Small intestine (tissue), 7 donors: ENCODE results near the gene RECQL5. TPM values are rescaled to one million over a fixed set of nuclear protein-coding genes. Genes with fewer than 3 reads are reported as not detected.

Experiments
- DNase-seq, 2 donors: peaks; one replicate each; pipeline versions ENCODE4 v3.0.0 to v3.0.0-alpha.2; 2013
- FAIRE-seq: peaks from 2 replicates; lab custom pipeline; 2012; peaks lifted over from hg19 to GRCh38; lab: Jason Lieb, UNC
- H3K27ac ChIP-seq, 3 donors: one replicate each; pipeline ENCODE4 v1.5.1; 2013; ENCODE audit warnings: low read length in 2 of 3, mild to moderate bottlenecking in 2 of 3, control low read depth in 1 of 3, inconsistent platforms in 1 of 3, low read depth in 1 of 3, moderate library complexity in 1 of 3
- H3K27me3 ChIP-seq, 3 donors: one replicate each; pipeline ENCODE4 v1.6.1; 2013; ENCODE audit warnings: low read length in 3 of 3, inconsistent platforms in 1 of 3; ENCODE audit not compliant: control insufficient read depth in 3 of 3, insufficient read depth in 3 of 3
- H3K36me3 ChIP-seq, 3 donors: one replicate each; pipeline ENCODE4 v1.6.1; 2013; ENCODE audit warnings: low read length in 3 of 3, inconsistent platforms in 1 of 3, low read depth in 1 of 3, mild to moderate bottlenecking in 1 of 3, moderate library complexity in 1 of 3; ENCODE audit not compliant: control insufficient read depth in 3 of 3, insufficient read depth in 2 of 3
- H3K4me1 ChIP-seq, 3 donors: one replicate each; pipeline ENCODE4 v1.6.1; 2013; ENCODE audit warnings: low read length in 2 of 3, inconsistent platforms in 1 of 3, low read depth in 1 of 3, mild to moderate bottlenecking in 1 of 3, moderate library complexity in 1 of 3; ENCODE audit not compliant: control insufficient read depth in 3 of 3, insufficient read depth in 2 of 3
- H3K4me3 ChIP-seq, 3 donors: one replicate each; pipeline ENCODE4 v1.5.1; 2013; ENCODE audit warnings: low read length in 3 of 3, control low read depth in 1 of 3, inconsistent platforms in 1 of 3, low read depth in 1 of 3, mild to moderate bottlenecking in 1 of 3, moderate library complexity in 1 of 3
- H3K9me3 ChIP-seq, 2 donors: one replicate each; pipeline ENCODE4 v1.6.1; 2013; ENCODE audit warnings: low read depth in 1 of 2, low read length in 1 of 2; ENCODE audit not compliant: control insufficient read depth in 2 of 2, insufficient read depth in 1 of 2
- WGBS, 3 donors: extraction: QIAGEN DNeasy Blood & Tissue Kit; methylation state at CpG; one replicate each; pipeline ENCODE4 v1.1.7; 2013; 5-methylcytosine and 5-hydroxymethylcytosine counted together
- polyA plus RNA-seq, 4 donors: library from polyadenylated mRNA; stranded (reverse) in 3 of 4; unstranded in 1 of 4; fragments of 200-250 nt in 3 of 4; fragments of 120-200 nt in 1 of 4; gene quantifications; one replicate each; pipeline versions ENCODE4 v1.2.1 to v1.2.3, GENCODE V29; 2013
- donor health status: healthy with polysubstance abuse.
- donor health status: control.
- donor health status: control.
- donor health status: Bipolar disorder and iron deficiency.
- donor health status: healthy.

The RECQL5 gene
- polyA plus RNA-seq, 4 donors, result 14.6 to 41.2 (median 17.9) TPM

DNA sequence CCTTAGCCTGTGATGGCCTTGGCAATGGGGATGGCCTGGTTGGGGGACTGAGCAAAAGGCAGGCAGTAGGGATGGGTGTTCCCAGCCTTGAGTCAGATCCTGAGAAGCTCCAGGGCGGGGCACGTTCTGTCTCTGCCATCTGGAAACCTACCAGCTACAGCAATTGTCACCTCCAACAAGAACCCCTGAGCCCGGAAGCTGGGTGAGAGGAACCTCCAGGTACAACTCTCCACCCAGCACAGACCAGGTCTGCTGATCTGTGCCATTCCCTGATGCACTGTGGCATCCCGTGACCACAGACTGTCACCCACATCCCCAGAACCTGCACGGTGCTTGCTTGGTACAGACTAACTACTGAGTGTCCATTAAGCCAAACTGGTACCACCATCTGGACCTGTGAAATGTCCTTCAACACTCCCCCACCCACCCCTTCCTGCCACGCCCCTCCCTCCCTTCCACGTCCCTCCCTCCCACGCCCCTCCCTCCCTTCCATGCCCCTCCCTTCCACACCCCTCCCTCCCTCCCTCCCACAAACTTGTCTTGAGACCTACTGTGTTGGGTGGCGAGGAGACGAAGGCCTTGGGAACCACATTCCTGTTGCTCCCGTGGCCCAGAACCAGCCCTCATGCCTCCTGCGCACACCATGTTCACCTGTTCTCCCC, 62.8 kb downstream of the RECQL5 start:
- no peak for FAIRE-seq
- peak overlapping the region in 2 of 3 donors; percentile 41 to 42 for H3K27ac ChIP-seq
- H3K4me1 ChIP-seq, result peaks cover 3 to 35% (median 9%) of the 10 kb centered on the region in 3 donors
- peaks cover 0 to 37% (median 0%) of the 10 kb centered on the region in 3 donors for H3K36me3 ChIP-seq
- WGBS, 3 donors, result 58 to 74% (median 64%) methylated on average over 12 of the region's 12 CpGs
- H3K9me3 ChIP-seq, result peaks cover 0 to 5% of the 10 kb centered on the region in 2 donors
- no peak overlapping the region for H3K4me3 ChIP-seq
- DNase-seq, result peak in 1 of 2 donors; percentile 63
- no peaks in the 10 kb centered on the region for H3K27me3 ChIP-seq

DNA sequence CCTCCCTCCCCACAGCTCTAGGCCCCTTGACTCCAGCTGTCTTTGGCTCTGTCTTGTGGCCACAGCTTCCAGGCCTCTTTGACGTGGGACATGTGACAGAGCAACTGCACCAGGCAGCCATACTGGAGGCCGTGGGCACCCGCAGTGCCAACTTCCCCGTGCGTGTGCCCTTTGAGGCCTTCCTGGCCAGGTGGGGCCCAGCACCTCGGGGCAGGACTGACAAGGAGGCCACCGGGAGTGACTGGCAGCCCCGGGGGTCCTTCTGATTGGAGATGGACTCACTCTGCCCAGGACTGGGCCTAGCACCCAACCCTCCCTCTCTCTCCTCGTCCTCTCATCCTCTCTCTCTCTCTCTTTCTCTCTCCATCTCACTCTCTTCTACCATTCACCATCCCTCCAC, 63.8 kb downstream of the RECQL5 start:
- FAIRE-seq (no peak), DNase-seq (no peak)
- H3K9me3 ChIP-seq, result peaks cover 0 to 5% of the 10 kb centered on the region in 2 donors
- no peaks in the 10 kb centered on the region for H3K27me3 ChIP-seq
- peak overlapping the region in 1 of 3 donors; percentile 50 for H3K27ac ChIP-seq
- no peak overlapping the region for H3K4me3 ChIP-seq
- H3K4me1 ChIP-seq, result peaks cover 3 to 27% (median 9%) of the 10 kb centered on the region in 3 donors
- peaks cover 0 to 37% (median 0%) of the 10 kb centered on the region in 3 donors for H3K36me3 ChIP-seq
- WGBS, 3 donors, result 75 to 81% (median 81%) methylated on average over 7 to 9 of the region's 9 CpGs

DNA sequence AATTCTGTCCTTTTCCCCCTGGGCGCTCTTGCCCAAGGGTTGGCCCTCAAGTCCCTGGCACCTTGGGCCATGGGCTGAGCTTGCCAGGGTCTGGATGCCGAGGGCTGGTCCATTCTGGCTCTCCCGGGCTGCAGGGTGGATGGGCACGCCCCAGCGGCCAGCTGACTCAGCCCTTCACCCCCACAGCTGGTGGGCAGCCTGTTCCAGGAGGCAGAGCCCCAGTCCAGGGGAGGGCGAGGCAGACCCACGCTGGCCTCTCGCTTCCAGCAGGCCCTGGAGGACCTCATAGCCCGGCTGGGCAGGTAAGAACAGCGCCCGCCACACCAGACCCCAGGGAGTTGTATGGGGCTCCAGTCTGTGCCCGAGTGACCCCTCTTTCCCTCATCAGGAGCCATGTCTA, 64.3 kb downstream of the RECQL5 start:
- FAIRE-seq (no peak), DNase-seq (no peak)
- no peaks in the 10 kb centered on the region for H3K27me3 ChIP-seq
- no peak overlapping the region for H3K27ac ChIP-seq
- H3K4me3 ChIP-seq, result no peak overlapping the region
- H3K36me3 ChIP-seq, result peaks cover 0 to 37% (median 0%) of the 10 kb centered on the region in 3 donors
- 85 to 94% (median 90%) methylated on average over 9 to 12 of the region's 12 CpGs for WGBS, 3 donors
- H3K9me3 ChIP-seq, result peaks cover 0 to 5% of the 10 kb centered on the region in 2 donors
- H3K4me1 ChIP-seq, result peaks cover 3 to 24% (median 9%) of the 10 kb centered on the region in 3 donors

- FAIRE-seq, result no peak
These were observed 65.6 kb downstream of the RECQL5 start for GRCh38 chr17:75601057-75601987.

DNA sequence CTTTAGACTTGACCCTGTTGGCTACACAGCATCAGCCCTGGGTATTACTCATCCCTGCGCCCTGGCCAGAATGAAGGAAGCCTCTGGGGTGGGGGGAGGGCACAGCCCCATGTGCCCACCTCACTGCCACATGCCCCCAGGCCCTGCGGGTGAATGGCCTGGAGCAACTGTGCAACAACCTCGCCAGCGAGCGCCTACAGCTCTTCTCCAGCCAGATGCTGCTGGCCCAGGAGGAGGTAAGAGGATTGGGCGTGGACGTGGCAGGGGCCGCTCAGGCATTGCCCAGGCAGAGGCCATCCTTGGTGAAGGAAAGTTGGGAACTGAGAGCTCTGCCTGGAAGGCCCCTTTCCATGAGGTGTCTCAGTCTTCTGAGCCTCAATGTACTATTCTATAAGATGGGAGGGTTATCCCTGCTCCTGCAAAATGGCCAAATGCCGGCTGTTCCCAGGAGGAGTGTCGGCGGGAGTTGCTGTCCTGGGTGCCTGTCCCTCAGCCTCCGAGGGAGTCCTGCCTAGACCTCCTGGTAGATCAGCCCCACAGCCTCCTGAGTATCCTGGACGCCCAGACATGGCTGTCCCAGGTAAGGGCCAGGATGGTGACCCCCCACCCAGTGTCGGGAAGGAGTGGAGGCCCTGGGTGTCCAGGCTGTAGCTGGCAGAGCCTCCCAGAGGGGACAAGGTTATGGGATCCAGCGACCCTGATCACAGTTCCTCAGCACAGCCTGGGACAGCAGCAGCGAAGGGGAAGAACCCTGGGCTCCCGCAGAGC, 70.5 kb downstream of the RECQL5 start:
- no peak overlapping the region for H3K4me3 ChIP-seq
- peaks cover 0 to 36% (median 2%) of the 10 kb centered on the region in 3 donors for H3K36me3 ChIP-seq
- H3K4me1 ChIP-seq, result peaks cover 0 to 5% (median 0%) of the 10 kb centered on the region in 3 donors
- DNase-seq (no peak), FAIRE-seq (no peak)
- H3K9me3 ChIP-seq, result no peaks in the 10 kb centered on the region
- no peak overlapping the region for H3K27ac ChIP-seq
- no peaks in the 10 kb centered on the region for H3K27me3 ChIP-seq
- WGBS, 3 donors, result 90 to 93% (median 91%) methylated on average over 16 to 17 of the region's 17 CpGs

More at GRCh38 chr17:75601057-75601987, 65.6 kb downstream of the RECQL5 start:
- H3K9me3 ChIP-seq, result no peaks in the 10 kb centered on the region
- DNase-seq, result peak; percentile 85 to 91
- H3K4me1 ChIP-seq, result peaks cover 3 to 16% (median 9%) of the 10 kb centered on the region in 3 donors
- no peaks in the 10 kb centered on the region for H3K27me3 ChIP-seq
- no peak overlapping the region for H3K4me3 ChIP-seq
- H3K27ac ChIP-seq, result peak overlapping the region; percentile 23 to 61 (median 59)
- H3K36me3 ChIP-seq, result peaks cover 0 to 43% (median 0%) of the 10 kb centered on the region in 3 donors
- WGBS, 3 donors, result 29 to 65% (median 41%) methylated on average over 28 of the region's 28 CpGs

DNA sequence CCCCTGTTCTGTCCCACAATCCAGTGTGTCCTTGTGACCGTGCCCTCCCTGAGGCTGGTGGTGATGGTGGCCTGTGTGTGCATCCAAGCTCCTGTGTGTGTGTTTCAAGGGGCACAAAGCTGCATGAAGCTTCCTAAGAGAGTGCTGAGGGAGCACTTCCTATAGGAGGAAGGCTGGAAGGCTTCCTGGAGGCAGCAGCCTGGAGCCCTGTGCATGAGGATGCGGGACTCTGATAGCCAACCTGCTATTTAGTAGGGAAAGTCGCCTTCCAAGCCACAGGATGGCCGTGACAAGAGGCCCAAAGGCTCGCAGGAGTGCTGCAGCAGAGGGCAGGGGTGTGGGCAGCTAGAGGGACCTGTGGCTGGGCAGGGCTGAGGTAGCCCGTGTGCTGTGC, 71.0 kb downstream of the RECQL5 start:
- FAIRE-seq, result no peak
- Histone ChIP-seq H3K4me3 (no peak overlapping the region), H3K9me3 (no peaks in the 10 kb centered on the region), H3K27ac (no peak overlapping the region), H3K36me3 (peaks cover 0 to 39% (median 2%) of the 10 kb centered on the region in 3 donors), H3K27me3 (no peaks in the 10 kb centered on the region), H3K4me1 (no peaks in the 10 kb centered on the region)
- no peak for DNase-seq
- WGBS, 3 donors, result 86 to 94% (median 87%) methylated on average over 6 of the region's 6 CpGs

- WGBS, 3 donors, result 83 to 85% (median 84%) methylated on average over 13 of the region's 13 CpGs
- Histone ChIP-seq H3K4me3 (no peak overlapping the region), H3K4me1 (no peaks in the 10 kb centered on the region), H3K9me3 (no peaks in the 10 kb centered on the region), H3K27ac (no peak overlapping the region), H3K36me3 (peaks cover 0 to 44% (median 2%) of the 10 kb centered on the region in 3 donors), H3K27me3 (no peaks in the 10 kb centered on the region)
- DNase-seq, result no peak
- no peak for FAIRE-seq
These were observed 71.6 kb downstream of the RECQL5 start for GRCh38 chr17:75595284-75595919.
